A549 (cell line): ENCODE data around the gene NCAPD3. TPM values are rescaled to one million over a fixed set of nuclear protein-coding genes. Genes with fewer than 3 reads are reported as not detected.

ENCODE experiments used
- ATAC-seq, 2 experiments: fragments of 200-7000 bp in 1 of 2; fragments of >200 bp in 1 of 2; cut with Nextera tagmentation in 1 of 2; cut with Tn5 transposase in 1 of 2; 3 replicates each; pipeline versions ENCODE4 v1.8.0 to v1.9.1; 2018 to 2020; ENCODE audit warnings: mild to moderate bottlenecking in 1 of 2, moderate library complexity in 1 of 2
- CTCF ChIA-PET: fragments of 300-600 bp; sonication (Branson Sonifier 250); formaldehyde crosslinking; extraction: SDS; loops from one replicate; lab custom pipeline; 2021; ENCODE audit warnings: antibody characterized with exemption, inconsistent platforms; lab: Yijun Ruan, JAX
- POLR2A ChIA-PET: fragments of 350-600 bp; formaldehyde crosslinking; extraction: SDS; loops from one replicate; lab custom pipeline; 2021; ENCODE audit warnings: antibody characterized with exemption, inconsistent platforms; lab: Yijun Ruan, JAX
- DNase-seq, 2 experiments: peaks; one replicate each; pipeline versions ENCODE4 v3.0.0 to v3.0.0-alpha.2; 2011 to 2016; ENCODE audit warnings: low read depth in 1 of 2, low spot score in 1 of 2
- FAIRE-seq: peaks from 2 replicates; lab custom pipeline; 2011; peaks lifted over from hg19 to GRCh38; lab: Jason Lieb, UNC
- H3K27ac ChIP-seq, 2 experiments: fragments of >200 bp; sonication (Bioruptor Twin); formaldehyde crosslinking; 3 replicates each; pipeline ENCODE4 v1.5.1; 2016 to 2017
- H3K4me1 ChIP-seq: fragments of >200 bp; sonication (Bioruptor Twin); formaldehyde crosslinking; 3 replicates; pipeline ENCODE4 v1.6.1; 2016
- H3K4me2 ChIP-seq: fragments of >200 bp; sonication (Bioruptor Twin); formaldehyde crosslinking; 3 replicates; pipeline ENCODE4 v1.6.1; 2016
- H3K4me3 ChIP-seq: fragments of >200 bp; sonication (Bioruptor Twin); formaldehyde crosslinking; 3 replicates; pipeline ENCODE4 v1.5.1; 2016
- H3K9me3 ChIP-seq: fragments of >200 bp; sonication (Bioruptor Twin); formaldehyde crosslinking; 3 replicates; pipeline ENCODE4 v1.6.1; 2016
- BHLHE40 ChIP-seq: IDR thresholded peaks from 2 replicates; pipeline ENCODE4 v1.6.1; 2012; ENCODE audit warnings: low read depth, low read length, inconsistent platforms
- CHD4 ChIP-seq: fragments of 200-600 bp; sonication (generic); IDR thresholded peaks from 2 replicates; pipeline ENCODE4 v1.6.1; 2016; ENCODE audit warnings: antibody characterized with exemption, mild to moderate bottlenecking, borderline replicate concordance
- ESRRA ChIP-seq: fragments of 150-350 bp; IDR thresholded peaks from 2 replicates; pipeline ENCODE4 v1.6.1; 2014; ENCODE audit warnings: mild to moderate bottlenecking, low read length, borderline replicate concordance
- FOSB ChIP-seq: fragments of 250-450 bp; sonication (Bioruptor Pico); IDR thresholded peaks from 2 replicates; pipeline ENCODE4 v1.5.0; 2020; ENCODE audit warnings: mild to moderate bottlenecking, moderate library complexity
- FOSL2 ChIP-seq, 2 experiments: fragments of 450-650 bp in 1 of 2; fragments of >200 bp in 1 of 2; sonication (Bioruptor Twin) in 1 of 2; formaldehyde crosslinking; IDR thresholded peaks; 2 replicates each; pipeline versions ENCODE4 v1.5.0 to v1.6.1; 2016 to 2020; ENCODE audit warnings: mild to moderate bottlenecking in 1 of 2, moderate library complexity in 1 of 2
- HOXA7 ChIP-seq: fragments of 250-450 bp; sonication (Bioruptor Pico); IDR thresholded peaks from 2 replicates; pipeline ENCODE4 v1.5.0; 2020; ENCODE audit warnings: mild to moderate bottlenecking, moderate library complexity
- JUN ChIP-seq, 2 experiments: fragments of >200 bp; sonication (Bioruptor Twin); formaldehyde crosslinking; IDR thresholded peaks; 2 replicates in 1 of 2; 3 replicates in 1 of 2; pipeline ENCODE4 v1.6.1; 2016 to 2017
- JUNB ChIP-seq: fragments of >200 bp; sonication (Bioruptor Twin); formaldehyde crosslinking; IDR thresholded peaks from 2 replicates; pipeline ENCODE4 v1.6.1; 2016
- KDM5A ChIP-seq: fragments of 200-600 bp; sonication (generic); IDR thresholded peaks from 2 replicates; pipeline ENCODE4 v1.6.1; 2016; ENCODE audit warnings: antibody characterized with exemption, mild to moderate bottlenecking
- MAZ ChIP-seq: fragments of 150-350 bp; IDR thresholded peaks from 2 replicates; pipeline ENCODE4 v1.6.1; 2014; ENCODE audit warnings: antibody characterized with exemption, low read depth, low read length, borderline replicate concordance
- MYC ChIP-seq: IDR thresholded peaks from 2 replicates; pipeline ENCODE4 v1.6.1; 2012; ENCODE audit warnings: mild to moderate bottlenecking, inconsistent platforms, low read length, improper control_type of control experiment, borderline replicate concordance
- NFE2L2 ChIP-seq: fragments of 150-350 bp; conservative IDR thresholded peaks from 2 replicates; pipeline ENCODE4 v1.6.1; 2014; ENCODE audit warnings: low read length
- NPAS2 ChIP-seq: fragments of 250-450 bp; sonication (Bioruptor Pico); IDR thresholded peaks from 2 replicates; pipeline ENCODE4 v1.8.0; 2022; ENCODE audit warnings: mild to moderate bottlenecking, moderate library complexity, borderline replicate concordance
- PHF8 ChIP-seq: fragments of 200-600 bp; sonication (generic); IDR thresholded peaks from 2 replicates; pipeline ENCODE4 v1.6.1; 2016; ENCODE audit warnings: low read depth, mild to moderate bottlenecking, antibody characterized with exemption, moderate library complexity, borderline replicate concordance
- POLR2A ChIP-seq: IDR thresholded peaks from 2 replicates; pipeline ENCODE4 v1.6.1; 2012; ENCODE audit warnings: mild to moderate bottlenecking, low read length
- RARB ChIP-seq: fragments of 250-450 bp; sonication (Bioruptor Pico); IDR thresholded peaks from 2 replicates; pipeline ENCODE4 v1.8.0; 2021; ENCODE audit warnings: mild to moderate bottlenecking, moderate library complexity
- RCOR1 ChIP-seq: fragments of 150-350 bp; IDR thresholded peaks from 2 replicates; pipeline ENCODE4 v1.6.1; 2014; ENCODE audit warnings: antibody characterized with exemption, low read length, low read depth
- RNF2 ChIP-seq: fragments of 200-600 bp; sonication (generic); IDR thresholded peaks from 2 replicates; pipeline ENCODE4 v1.6.1; 2016; ENCODE audit warnings: low read depth, mild to moderate bottlenecking, antibody characterized with exemption, moderate library complexity, borderline replicate concordance
- SREBF2 ChIP-seq: fragments of 450-650 bp; IDR thresholded peaks from 2 replicates; pipeline ENCODE4 v1.6.1; 2014; ENCODE audit warnings: mild to moderate bottlenecking, moderate library complexity
- ZFP36 ChIP-seq: fragments of 450-650 bp; IDR thresholded peaks from 2 replicates; pipeline ENCODE4 v1.6.1; 2014; ENCODE audit warnings: borderline replicate concordance; ENCODE audit not compliant: partially characterized antibody
- WGBS: methylation state at CpG from one replicate; pipeline ENCODE4 v1.1.6; 2017; ENCODE audit errors: missing lambda C conversion rate; 5-methylcytosine and 5-hydroxymethylcytosine counted together
- polyA minus RNA-seq: library from RNA; depleted of rRNA, polyadenylated mRNA; stranded (reverse); fragments of >200 nt; gene quantifications from 2 replicates; pipeline ENCODE4 v1.2.3, GENCODE V29; 2011; rRNA and poly(A)+ RNA removed
- polyA plus RNA-seq, 4 experiments: library from polyadenylated mRNA; depleted of rRNA in 3 of 4; stranded (reverse); fragments of >200 nt; fragmentation: RNase III in 1 of 4; extraction: RNeasy Plus Mini Kit Qiagen cat#74134 plus additional on column Dnase treatment in 1 of 4; gene quantifications; 2 replicates in 3 of 4; 3 replicates in 1 of 4; pipeline ENCODE4 v1.2.3, GENCODE V29; 2011 to 2017
- TF ChIP-seq, protein P1 (sequence below): fragments of >200 bp; sonication (Bioruptor Twin); formaldehyde crosslinking; IDR thresholded peaks from 3 replicates; pipeline ENCODE4 v1.6.1; 2016
- TF ChIP-seq, protein P2 (sequence below): IDR thresholded peaks from 2 replicates; pipeline ENCODE4 v1.6.1; 2012
- TF ChIP-seq, protein P3 (sequence below): IDR thresholded peaks from 2 replicates; pipeline ENCODE4 v1.6.1; 2012; ENCODE audit warnings: low read depth, borderline replicate concordance
- TF ChIP-seq, protein P4 (sequence below): IDR thresholded peaks from 2 replicates; pipeline ENCODE4 v1.6.1; 2012

The NCAPD3 gene, protein sequence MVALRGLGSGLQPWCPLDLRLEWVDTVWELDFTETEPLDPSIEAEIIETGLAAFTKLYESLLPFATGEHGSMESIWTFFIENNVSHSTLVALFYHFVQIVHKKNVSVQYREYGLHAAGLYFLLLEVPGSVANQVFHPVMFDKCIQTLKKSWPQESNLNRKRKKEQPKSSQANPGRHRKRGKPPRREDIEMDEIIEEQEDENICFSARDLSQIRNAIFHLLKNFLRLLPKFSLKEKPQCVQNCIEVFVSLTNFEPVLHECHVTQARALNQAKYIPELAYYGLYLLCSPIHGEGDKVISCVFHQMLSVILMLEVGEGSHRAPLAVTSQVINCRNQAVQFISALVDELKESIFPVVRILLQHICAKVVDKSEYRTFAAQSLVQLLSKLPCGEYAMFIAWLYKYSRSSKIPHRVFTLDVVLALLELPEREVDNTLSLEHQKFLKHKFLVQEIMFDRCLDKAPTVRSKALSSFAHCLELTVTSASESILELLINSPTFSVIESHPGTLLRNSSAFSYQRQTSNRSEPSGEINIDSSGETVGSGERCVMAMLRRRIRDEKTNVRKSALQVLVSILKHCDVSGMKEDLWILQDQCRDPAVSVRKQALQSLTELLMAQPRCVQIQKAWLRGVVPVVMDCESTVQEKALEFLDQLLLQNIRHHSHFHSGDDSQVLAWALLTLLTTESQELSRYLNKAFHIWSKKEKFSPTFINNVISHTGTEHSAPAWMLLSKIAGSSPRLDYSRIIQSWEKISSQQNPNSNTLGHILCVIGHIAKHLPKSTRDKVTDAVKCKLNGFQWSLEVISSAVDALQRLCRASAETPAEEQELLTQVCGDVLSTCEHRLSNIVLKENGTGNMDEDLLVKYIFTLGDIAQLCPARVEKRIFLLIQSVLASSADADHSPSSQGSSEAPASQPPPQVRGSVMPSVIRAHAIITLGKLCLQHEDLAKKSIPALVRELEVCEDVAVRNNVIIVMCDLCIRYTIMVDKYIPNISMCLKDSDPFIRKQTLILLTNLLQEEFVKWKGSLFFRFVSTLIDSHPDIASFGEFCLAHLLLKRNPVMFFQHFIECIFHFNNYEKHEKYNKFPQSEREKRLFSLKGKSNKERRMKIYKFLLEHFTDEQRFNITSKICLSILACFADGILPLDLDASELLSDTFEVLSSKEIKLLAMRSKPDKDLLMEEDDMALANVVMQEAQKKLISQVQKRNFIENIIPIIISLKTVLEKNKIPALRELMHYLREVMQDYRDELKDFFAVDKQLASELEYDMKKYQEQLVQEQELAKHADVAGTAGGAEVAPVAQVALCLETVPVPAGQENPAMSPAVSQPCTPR (N-terminal part only)
- polyA plus RNA-seq (2011; rRNA removed) (35.8 and 36.0 TPM in 2 replicates), polyA plus RNA-seq (2017; fragmentation: RNase III; extraction: RNeasy Plus Mini Kit Qiagen cat#74134 plus additional on column Dnase treatment) (25.6 to 26.6 TPM (median 26.0 TPM) in 3 replicates), polyA minus RNA-seq (46.3 and 49.3 TPM in 2 replicates)
- 25.7 and 27.8 TPM in 2 replicates for polyA plus RNA-seq (2012; cell fraction: cytosol; rRNA removed)
- polyA plus RNA-seq (2012; cell fraction: nucleus; rRNA removed), result 44.9 and 49.7 TPM in 2 replicates

DNA sequence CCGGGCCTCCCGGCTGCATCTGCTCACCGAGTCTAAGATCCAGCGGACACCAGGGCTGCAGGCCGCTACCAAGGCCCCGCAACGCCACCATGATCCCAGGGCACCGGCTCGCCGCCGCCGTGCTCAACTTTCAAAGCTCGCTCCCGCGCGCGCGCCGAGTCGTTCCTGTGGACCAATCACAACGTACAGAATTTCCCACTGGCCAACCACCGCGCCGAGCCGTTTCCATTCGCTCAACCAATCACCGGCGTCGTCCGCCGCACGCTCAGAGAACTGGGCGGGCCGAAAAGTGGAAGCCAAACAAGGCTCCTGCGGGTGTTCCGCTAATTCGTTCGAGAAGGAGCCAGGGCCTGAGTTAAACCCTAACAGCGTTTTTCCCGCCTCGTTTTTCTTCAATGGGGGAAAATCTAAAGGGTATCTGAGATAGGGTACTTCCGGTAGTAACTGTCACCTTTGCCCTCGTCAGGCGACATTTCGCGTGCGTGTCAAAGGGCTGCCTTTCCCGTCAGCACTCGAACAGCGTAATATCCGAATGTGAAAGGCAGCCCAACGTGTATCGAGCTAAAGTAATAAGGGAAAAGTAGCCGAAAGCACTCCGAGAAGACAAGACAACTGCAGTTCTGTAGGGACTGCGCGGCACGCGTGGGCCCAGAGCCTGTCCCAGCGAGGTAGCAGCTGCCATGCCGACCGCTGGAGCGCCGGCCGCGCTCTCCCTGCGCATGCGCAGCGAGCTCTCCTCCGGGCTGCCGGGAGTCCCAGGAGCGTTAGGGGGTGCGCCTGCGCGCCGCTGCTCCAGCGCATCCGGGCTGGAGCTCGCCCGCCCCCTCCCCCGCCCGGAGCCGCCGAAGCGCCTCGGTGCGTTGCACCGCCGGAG, at the start of gene NCAPD3, which contains the start of gene VPS26B:
TSS of gene NCAPD3 (minus strand) at position 132 of the 874 bp plus-strand sequence. CDS start at position 91, 41 bp downstream.
TSS of gene VPS26B (plus strand) at position 836 of the 874 bp plus-strand sequence. CDS start 452 bp downstream, outside the sequence.
- peaks cover 17% of the 10 kb centered on the region; the same call in 1 of the 3 replicates for H3K4me1 ChIP-seq
- H3K9me3 ChIP-seq, result no peaks in the 10 kb centered on the region
- peak within 1 kb of the TSS; percentile 85 to 90 for H3K27ac ChIP-seq
- WGBS, result 1% methylated on average over 35 of the region's 89 CpGs
- peak; percentile 91 to 97 for ATAC-seq
- FAIRE-seq, result no peak
- TF ChIP-seq SREBF2 (no peak), FOSL2 (IDR thresholded peaks at IDR 0.05) (no peak), FOSL2 (CRISPR knock-in tag; IDR thresholded peaks at IDR 0.05) (no peak), HOXA7 (no peak), NFE2L2 (no peak), PHF8 (peak; percentile 89; the same call in 1 of the 2 replicates), NPAS2 (CRISPR knock-in tag) (no peak), RNF2 (no peak), ZFP36 (no peak), MYC (0 out of 2 replicates have a peak, but pooled peaks have one; percentile 56), KDM5A (peak; percentile 75), POLR2A (peak; percentile 90), JUN (IDR thresholded peaks at IDR 0.05) (peak; percentile 32 to 74; a peak in 2 of 5 replicates), BHLHE40 (no peak), JUNB (no peak), FOSB (CRISPR knock-in tag) (no peak), RCOR1 (no peak), ESRRA (no peak), MAZ (no peak), RARB (CRISPR knock-in tag) (no peak), CHD4 (no peak)
- TF ChIP-seq, protein P1, sequence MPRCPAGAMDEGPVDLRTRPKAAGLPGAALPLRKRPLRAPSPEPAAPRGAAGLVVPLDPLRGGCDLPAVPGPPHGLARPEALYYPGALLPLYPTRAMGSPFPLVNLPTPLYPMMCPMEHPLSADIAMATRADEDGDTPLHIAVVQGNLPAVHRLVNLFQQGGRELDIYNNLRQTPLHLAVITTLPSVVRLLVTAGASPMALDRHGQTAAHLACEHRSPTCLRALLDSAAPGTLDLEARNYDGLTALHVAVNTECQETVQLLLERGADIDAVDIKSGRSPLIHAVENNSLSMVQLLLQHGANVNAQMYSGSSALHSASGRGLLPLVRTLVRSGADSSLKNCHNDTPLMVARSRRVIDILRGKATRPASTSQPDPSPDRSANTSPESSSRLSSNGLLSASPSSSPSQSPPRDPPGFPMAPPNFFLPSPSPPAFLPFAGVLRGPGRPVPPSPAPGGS, result peak; percentile 67; the same call in 1 of the 3 replicates
- TF ChIP-seq, protein P2, sequence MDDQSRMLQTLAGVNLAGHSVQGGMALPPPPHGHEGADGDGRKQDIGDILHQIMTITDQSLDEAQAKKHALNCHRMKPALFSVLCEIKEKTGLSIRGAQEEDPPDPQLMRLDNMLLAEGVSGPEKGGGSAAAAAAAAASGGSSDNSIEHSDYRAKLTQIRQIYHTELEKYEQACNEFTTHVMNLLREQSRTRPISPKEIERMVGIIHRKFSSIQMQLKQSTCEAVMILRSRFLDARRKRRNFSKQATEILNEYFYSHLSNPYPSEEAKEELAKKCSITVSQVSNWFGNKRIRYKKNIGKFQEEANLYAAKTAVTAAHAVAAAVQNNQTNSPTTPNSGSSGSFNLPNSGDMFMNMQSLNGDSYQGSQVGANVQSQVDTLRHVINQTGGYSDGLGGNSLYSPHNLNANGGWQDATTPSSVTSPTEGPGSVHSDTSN, result no peak
- TF ChIP-seq, protein P3, sequence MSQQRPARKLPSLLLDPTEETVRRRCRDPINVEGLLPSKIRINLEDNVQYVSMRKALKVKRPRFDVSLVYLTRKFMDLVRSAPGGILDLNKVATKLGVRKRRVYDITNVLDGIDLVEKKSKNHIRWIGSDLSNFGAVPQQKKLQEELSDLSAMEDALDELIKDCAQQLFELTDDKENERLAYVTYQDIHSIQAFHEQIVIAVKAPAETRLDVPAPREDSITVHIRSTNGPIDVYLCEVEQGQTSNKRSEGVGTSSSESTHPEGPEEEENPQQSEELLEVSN, result peak; percentile 80
- TF ChIP-seq, protein P4, sequence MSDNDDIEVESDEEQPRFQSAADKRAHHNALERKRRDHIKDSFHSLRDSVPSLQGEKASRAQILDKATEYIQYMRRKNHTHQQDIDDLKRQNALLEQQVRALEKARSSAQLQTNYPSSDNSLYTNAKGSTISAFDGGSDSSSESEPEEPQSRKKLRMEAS, result peak; percentile 81
- peak within 1 kb of the TSS; percentile 60 for H3K4me3 ChIP-seq
- DNase-seq, result peak; percentile 81 to 94
- POLR2A ChIA-PET, result interaction anchor here (0.6 to 2.1 kb wide), 11 partner anchors 10 to 262 kb away, joined by 3 to 19 read pairs (median 4); partner anchors contain the start of genes ACAD8 and THYN1
- peak within 1 kb of the TSS; percentile 96 for H3K4me2 ChIP-seq
- CTCF ChIA-PET, result interaction anchor here (0.6 to 1.7 kb wide), 4 partner anchors 16 to 53 kb away, joined by 3 to 7 read pairs (median 6); no protein-coding TSS in a partner anchor
